IMR-90 (cell line): ENCODE data around the gene GPX6.

Source experiments
- BHLHE40 ChIP-seq: fragments of 150-350 bp; IDR thresholded peaks from 2 replicates; pipeline ENCODE4 v1.6.1; 2016; ENCODE audit warnings: mild to moderate bottlenecking, low read depth, low read length
- CEBPB ChIP-seq: IDR thresholded peaks from 2 replicates; pipeline ENCODE4 v1.6.1; 2012; ENCODE audit warnings: low read depth, low read length, improper control_type of control experiment
- FOS ChIP-seq: fragments of 150-350 bp; IDR thresholded peaks from 2 replicates; pipeline ENCODE4 v1.6.1; 2016; ENCODE audit warnings: low read depth, low read length
- MAFK ChIP-seq: IDR thresholded peaks from 2 replicates; pipeline ENCODE4 v1.6.1; 2012; ENCODE audit warnings: low read depth, low read length, improper control_type of control experiment
- MAZ ChIP-seq: IDR thresholded peaks from 2 replicates; pipeline ENCODE4 v1.6.1; 2012; ENCODE audit warnings: low read depth, mild to moderate bottlenecking, low read length, improper control_type of control experiment, moderate library complexity, borderline replicate concordance
- POLR2A ChIP-seq: IDR thresholded peaks from 2 replicates; pipeline ENCODE4 v1.6.1; 2012; ENCODE audit warnings: mild to moderate bottlenecking, low read depth, low read length
- RAD21 ChIP-seq: IDR thresholded peaks from 2 replicates; pipeline ENCODE4 v1.6.1; 2012; ENCODE audit warnings: low read length, improper control_type of control experiment
- RCOR1 ChIP-seq: IDR thresholded peaks from 2 replicates; pipeline ENCODE4 v1.6.1; 2012; ENCODE audit warnings: mild to moderate bottlenecking, low read length, improper control_type of control experiment; ENCODE audit not compliant: insufficient replicate concordance
- RFX5 ChIP-seq: IDR thresholded peaks from 2 replicates; pipeline ENCODE4 v1.8.0; 2012; ENCODE audit warnings: low read depth, mild to moderate bottlenecking, low read length, moderate library complexity
- SMC3 ChIP-seq: fragments of 150-350 bp; IDR thresholded peaks from 2 replicates; pipeline ENCODE4 v1.6.1; 2016; ENCODE audit warnings: low read depth, mild to moderate bottlenecking, antibody characterized with exemption, low read length, moderate library complexity
- TF ChIP-seq, protein P1 (sequence below): conservative IDR thresholded peaks from 2 replicates; pipeline ENCODE4 v1.5.1; 2012; ENCODE audit warnings: mild to moderate bottlenecking, low read depth, low read length, improper control_type of control experiment
- TF ChIP-seq, protein P2 (sequence below): fragments of 150-350 bp; IDR thresholded peaks from 2 replicates; pipeline ENCODE4 v1.6.1; 2017; ENCODE audit warnings: mild to moderate bottlenecking, antibody characterized with exemption, low read length, low read depth
- TF ChIP-seq, protein P3 (sequence below): fragments of 150-350 bp; IDR thresholded peaks from 2 replicates; pipeline ENCODE4 v1.6.1; 2016; ENCODE audit warnings: low read depth, mild to moderate bottlenecking, low read length, moderate library complexity, borderline replicate concordance

DNA sequence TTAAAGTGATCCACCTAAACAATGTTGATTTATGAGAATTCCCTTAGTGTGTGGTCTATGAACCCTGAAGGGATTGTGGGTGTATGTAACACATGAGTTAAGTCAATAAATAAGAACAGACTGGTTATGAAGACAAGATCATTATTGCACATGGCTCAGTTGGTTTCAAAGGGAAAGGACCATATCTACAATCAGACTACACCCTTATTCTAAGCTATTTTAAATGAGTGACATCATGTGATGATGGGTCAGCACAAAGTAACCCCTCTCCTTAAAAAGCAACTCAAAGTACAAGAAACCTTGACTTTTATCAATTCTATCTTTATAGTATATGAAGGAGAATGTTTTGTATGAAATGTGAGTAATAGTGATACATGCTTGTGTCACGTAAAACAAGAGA lies 57.0 kb downstream of the GPX6 start:
- TF ChIP-seq POLR2A (no peak), RFX5 (no peak), FOS (no peak), MAFK (no peak), MAZ (no peak), CEBPB (no peak), SMC3 (no peak), RAD21 (no peak), RCOR1 (no peak), BHLHE40 (no peak)
- TF ChIP-seq, protein P1, sequence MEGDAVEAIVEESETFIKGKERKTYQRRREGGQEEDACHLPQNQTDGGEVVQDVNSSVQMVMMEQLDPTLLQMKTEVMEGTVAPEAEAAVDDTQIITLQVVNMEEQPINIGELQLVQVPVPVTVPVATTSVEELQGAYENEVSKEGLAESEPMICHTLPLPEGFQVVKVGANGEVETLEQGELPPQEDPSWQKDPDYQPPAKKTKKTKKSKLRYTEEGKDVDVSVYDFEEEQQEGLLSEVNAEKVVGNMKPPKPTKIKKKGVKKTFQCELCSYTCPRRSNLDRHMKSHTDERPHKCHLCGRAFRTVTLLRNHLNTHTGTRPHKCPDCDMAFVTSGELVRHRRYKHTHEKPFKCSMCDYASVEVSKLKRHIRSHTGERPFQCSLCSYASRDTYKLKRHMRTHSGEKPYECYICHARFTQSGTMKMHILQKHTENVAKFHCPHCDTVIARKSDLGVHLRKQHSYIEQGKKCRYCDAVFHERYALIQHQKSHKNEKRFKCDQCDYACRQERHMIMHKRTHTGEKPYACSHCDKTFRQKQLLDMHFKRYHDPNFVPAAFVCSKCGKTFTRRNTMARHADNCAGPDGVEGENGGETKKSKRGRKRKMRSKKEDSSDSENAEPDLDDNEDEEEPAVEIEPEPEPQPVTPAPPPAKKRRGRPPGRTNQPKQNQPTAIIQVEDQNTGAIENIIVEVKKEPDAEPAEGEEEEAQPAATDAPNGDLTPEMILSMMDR: no peak
- TF ChIP-seq, protein P2, sequence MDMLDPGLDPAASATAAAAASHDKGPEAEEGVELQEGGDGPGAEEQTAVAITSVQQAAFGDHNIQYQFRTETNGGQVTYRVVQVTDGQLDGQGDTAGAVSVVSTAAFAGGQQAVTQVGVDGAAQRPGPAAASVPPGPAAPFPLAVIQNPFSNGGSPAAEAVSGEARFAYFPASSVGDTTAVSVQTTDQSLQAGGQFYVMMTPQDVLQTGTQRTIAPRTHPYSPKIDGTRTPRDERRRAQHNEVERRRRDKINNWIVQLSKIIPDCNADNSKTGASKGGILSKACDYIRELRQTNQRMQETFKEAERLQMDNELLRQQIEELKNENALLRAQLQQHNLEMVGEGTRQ: no peak
- TF ChIP-seq, protein P3, sequence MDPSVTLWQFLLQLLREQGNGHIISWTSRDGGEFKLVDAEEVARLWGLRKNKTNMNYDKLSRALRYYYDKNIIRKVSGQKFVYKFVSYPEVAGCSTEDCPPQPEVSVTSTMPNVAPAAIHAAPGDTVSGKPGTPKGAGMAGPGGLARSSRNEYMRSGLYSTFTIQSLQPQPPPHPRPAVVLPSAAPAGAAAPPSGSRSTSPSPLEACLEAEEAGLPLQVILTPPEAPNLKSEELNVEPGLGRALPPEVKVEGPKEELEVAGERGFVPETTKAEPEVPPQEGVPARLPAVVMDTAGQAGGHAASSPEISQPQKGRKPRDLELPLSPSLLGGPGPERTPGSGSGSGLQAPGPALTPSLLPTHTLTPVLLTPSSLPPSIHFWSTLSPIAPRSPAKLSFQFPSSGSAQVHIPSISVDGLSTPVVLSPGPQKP: no peak
